OCI-LY1 (cell line): ENCODE data around the gene LIMS2.

ENCODE experiments used
- EZH2 ChIP-seq: fragments of 200-600 bp; sonication (generic), shearing (Covaris generic); IDR thresholded peaks from 2 replicates; pipeline ENCODE4 v1.8.0; 2017; ENCODE audit warnings: borderline replicate concordance, mixed run types, mild to moderate bottlenecking, antibody characterized with exemption, low read length, moderate library complexity, mixed read lengths
- TF ChIP-seq, protein P1 (sequence below): fragments of 200-600 bp; sonication (generic), shearing (Covaris generic); IDR thresholded peaks from 2 replicates; pipeline ENCODE4 v1.5.1; 2017; ENCODE audit warnings: mild to moderate bottlenecking, antibody characterized with exemption, low read length, moderate library complexity, mixed read lengths

DNA sequence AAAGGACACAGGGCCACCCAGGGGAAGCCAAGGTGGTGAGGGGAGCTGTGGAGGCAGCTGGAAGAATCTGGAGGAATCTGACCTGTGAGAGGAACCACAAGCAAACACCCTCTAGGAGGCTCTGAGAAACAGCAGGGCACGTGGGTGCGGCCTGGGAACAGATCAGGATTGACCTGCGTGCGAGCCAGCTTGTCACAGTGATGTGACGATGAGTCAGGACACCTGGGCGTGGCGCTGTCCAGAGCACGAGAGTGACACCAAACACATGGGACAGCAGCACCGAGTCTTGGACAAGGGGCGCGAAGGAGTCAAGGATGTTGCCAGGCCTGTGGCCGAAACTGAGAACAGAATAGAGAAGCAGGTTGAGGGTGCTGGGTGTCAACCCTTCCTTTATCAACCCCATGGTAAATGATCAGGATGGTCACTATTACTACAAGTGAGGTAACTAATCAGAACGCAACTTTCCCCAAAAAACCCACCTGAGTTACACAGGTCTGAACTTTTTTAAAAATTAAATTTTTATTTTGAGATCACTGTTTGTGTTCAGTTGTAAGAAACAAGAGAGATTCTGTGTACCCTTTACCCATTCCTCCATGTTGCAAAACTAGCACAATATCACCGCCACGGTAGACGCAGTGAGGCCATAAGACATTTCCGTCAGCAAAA, 25.3 kb upstream of the LIMS2 start:
- TF ChIP-seq, protein P1, sequence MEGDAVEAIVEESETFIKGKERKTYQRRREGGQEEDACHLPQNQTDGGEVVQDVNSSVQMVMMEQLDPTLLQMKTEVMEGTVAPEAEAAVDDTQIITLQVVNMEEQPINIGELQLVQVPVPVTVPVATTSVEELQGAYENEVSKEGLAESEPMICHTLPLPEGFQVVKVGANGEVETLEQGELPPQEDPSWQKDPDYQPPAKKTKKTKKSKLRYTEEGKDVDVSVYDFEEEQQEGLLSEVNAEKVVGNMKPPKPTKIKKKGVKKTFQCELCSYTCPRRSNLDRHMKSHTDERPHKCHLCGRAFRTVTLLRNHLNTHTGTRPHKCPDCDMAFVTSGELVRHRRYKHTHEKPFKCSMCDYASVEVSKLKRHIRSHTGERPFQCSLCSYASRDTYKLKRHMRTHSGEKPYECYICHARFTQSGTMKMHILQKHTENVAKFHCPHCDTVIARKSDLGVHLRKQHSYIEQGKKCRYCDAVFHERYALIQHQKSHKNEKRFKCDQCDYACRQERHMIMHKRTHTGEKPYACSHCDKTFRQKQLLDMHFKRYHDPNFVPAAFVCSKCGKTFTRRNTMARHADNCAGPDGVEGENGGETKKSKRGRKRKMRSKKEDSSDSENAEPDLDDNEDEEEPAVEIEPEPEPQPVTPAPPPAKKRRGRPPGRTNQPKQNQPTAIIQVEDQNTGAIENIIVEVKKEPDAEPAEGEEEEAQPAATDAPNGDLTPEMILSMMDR: no peak
- no peak for TF ChIP-seq EZH2
